Activated CD8-positive, alpha-beta memory T cell treated with anti-CD3 and anti-CD28 coated beads, Interleukin-2, amount 50 U/mL, for 1 hour (primary cell): ENCODE measurements around the gene CAPRIN2.

Experiments
- DNase-seq: peaks from one replicate; pipeline ENCODE4 v3.0.0-alpha.2; 2020; ENCODE audit errors: extremely low read depth

CAPRIN2 gene, protein sequence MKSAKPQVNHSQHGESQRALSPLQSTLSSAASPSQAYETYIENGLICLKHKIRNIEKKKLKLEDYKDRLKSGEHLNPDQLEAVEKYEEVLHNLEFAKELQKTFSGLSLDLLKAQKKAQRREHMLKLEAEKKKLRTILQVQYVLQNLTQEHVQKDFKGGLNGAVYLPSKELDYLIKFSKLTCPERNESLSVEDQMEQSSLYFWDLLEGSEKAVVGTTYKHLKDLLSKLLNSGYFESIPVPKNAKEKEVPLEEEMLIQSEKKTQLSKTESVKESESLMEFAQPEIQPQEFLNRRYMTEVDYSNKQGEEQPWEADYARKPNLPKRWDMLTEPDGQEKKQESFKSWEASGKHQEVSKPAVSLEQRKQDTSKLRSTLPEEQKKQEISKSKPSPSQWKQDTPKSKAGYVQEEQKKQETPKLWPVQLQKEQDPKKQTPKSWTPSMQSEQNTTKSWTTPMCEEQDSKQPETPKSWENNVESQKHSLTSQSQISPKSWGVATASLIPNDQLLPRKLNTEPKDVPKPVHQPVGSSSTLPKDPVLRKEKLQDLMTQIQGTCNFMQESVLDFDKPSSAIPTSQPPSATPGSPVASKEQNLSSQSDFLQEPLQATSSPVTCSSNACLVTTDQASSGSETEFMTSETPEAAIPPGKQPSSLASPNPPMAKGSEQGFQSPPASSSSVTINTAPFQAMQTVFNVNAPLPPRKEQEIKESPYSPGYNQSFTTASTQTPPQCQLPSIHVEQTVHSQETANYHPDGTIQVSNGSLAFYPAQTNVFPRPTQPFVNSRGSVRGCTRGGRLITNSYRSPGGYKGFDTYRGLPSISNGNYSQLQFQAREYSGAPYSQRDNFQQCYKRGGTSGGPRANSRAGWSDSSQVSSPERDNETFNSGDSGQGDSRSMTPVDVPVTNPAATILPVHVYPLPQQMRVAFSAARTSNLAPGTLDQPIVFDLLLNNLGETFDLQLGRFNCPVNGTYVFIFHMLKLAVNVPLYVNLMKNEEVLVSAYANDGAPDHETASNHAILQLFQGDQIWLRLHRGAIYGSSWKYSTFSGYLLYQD

DNA sequence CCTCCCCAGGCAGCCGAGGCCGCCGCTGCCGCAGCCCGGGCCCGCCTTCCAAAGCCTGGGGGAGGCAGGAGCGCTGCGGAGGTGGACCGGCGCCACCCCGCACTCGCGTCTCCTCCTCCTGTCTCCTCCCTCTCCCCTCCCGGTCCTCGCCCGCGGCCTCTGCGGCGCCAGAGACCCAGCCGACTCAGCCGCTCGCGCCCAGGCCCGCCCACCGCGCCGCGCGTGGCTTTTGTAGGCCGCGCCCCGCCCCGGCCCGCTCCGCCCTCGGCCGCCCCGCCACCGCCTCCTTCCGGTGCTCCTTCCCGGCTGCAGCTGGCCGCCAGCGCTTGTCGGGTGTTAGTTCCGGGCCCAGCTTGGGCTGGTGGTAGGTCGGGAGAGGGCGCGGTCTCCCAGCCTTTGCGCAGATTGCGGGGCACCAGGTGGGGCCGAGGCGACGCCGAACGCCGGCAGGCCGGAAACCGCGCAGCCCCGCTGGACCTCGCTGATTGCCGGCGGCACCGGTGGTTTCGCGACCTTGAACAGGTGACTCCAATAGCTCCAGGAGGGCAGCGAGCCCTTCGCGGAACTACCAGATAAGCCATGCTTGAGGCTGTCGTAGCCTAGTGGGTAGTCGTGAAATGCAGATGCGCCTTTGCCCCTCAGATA, at the start of gene CAPRIN2:
TSS of gene CAPRIN2 (minus strand) at position 202 of the 645 bp plus-strand sequence. CDS start 1,431 bp downstream, outside the sequence.
- DNase-seq: peak; percentile 71

DNA sequence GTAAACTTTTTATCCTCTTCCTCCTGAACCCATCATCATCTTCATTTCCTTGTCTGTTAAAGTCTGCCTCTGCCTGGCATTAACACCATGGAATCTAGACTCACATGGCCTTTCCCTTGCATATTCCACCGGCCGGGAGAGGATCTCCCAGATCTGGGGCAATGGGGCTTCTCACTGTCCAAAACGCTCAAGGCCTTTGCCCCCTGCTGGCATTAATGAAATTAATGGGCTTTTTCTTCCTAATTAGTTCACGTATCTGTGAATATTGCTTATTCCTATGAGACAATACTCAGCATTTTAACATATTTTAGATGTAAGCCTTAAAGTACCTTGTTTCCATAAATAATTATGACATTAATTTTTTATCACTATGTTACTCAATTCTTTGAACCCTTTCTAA, 42.9 kb upstream of the CAPRIN2 start:
- no peak for DNase-seq

DNA sequence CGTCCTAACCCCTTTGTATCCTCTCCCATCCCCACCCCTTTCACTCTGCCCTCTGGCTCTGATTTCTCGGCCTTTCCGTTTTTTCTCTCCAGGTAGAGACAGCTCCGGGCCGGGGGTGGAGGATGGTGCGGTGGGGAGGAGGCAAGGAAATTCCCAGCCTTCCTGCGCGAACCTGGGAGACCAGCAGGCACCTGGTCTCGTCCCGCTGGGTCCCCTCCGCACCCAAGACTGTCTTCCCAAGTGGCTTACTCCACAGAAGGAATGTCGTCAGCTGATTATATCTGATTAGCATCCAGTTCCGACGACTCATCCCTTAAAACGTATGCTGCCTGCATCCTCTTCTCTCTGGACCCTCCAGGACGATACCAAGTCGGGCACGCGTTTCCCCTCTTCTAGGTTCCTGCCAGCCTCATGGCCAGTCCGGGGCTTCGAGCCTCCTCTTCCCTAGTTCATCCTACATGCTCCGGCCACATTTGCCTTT, 42.2 kb upstream of the CAPRIN2 start:
- DNase-seq: no peak

DNA sequence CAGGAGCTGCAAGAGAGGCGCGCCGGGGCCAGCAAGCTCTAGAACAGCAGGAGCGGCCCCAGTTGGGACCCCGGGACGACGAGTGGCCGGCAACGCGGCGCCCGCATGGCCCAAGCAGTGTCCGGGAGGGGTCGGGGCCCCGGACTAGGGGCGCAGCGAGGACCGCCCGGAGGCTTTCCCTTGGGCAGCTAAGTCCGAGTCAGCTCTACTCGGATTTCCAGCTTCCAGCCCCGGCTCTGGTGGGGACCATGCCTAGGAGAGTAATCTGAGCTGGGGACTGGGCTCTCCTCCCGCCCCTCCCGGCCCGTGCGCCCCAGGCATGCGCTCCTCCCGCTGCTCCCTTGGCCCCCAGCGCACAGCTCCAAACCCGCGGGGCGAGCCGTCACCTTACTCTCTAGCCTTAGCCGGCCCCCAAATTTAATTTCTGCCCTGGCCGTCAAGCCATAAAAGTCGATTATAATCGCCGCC, 41.6 kb upstream of the CAPRIN2 start:
- DNase-seq: no peak

DNA sequence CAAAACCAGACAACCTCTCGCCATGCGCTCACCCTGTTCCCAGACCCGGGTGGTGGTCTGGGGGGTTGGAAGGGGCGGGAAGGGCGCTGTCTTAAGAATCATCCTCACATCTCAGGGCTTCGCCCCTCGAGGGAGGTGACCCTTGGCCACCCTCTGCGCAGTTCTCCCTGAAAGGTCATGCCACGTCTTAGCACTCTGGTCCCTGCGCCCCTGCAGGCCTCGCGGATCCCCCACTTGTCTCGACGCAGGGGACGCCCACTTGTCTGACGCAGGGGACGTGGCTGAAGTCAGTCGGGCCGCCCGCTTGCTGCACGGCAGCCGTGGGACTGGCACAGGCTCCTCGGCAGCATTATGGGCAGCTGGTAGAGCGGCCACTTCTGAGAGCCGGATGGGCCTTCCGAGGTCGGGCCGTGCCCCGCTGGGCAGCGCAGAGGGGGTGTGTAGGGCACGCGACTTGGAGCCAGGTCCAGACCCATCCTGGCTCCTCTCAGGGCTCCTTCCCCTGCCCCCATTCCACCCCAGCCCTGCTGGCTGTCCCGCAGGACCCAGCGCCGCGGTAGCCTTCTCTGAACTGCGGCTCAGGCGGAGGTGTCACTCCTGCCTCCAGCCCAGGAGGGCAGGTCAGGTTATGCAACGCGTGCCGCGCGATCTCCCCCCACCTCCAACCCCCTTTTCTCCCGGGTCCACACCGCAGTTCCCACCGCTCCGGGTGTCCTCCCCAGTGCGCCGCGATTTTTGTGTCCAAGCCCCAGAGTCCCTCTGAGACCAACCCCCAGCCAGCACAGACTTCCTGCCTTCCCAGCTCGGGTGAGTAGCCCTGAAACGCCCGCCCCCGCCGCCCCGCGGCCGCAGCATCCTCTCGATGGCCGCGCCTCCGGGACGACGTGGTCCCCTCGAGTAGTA, 40.9 kb upstream of the CAPRIN2 start:
- no peak for DNase-seq

DNA sequence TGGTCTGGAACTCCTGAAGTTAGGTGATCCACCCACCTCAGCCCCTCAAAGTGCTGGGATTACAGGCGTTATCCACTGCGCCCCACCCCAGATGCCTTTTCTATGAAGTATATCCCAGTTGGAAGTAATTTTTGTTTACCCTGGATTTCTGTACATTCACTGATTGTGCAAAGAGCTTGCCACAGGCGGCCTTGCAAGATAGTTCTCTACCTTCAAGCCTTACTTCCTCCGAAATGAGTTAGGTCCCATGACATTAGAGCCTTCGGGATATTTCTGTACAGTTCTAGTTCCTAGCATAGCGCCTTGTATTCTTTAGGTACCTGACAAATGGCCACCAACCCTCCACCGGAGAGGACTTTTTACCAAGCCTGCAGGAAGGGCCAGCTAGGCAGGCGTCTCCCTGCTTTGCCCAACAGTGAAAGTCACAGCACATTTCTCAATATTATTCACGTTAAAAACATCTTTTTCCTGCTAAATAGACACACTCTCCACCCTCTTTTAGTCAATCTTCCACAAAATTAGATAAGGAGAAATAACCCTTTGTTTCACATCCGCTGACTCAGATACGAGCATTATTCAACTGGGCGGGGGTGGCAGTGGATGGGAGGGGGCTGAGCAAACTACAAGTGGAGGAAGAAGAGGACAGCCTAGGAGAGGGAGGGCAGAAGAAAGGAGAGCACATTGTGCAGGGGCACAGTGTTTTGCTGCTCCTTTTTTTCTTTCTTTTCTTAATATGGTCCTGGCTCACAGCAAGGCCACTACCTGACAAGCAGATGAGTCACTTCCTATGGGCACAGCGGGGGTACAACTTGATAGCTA, 40.0 kb upstream of the CAPRIN2 start:
- DNase-seq: no peak

DNA sequence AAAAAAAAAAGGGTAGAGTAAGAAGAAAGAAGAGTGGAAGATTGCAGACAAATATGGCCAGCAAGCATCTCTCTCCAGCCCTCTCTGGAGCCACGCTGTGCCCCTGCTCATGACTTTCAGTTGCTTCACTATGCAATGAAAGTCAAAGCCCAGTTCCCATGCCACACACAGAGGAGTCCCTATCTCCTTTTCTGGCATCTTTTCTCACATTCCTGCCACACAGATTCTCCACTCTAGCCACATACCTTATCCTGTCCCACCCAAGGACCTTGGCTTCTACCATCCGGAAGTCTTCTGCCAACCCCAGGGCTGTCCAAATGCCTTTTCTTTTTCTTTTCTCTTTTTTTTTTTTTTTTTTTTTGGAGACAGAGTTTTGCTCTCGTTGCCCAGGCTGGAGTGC, 39.3 kb upstream of the CAPRIN2 start:
- DNase-seq: no peak

DNA sequence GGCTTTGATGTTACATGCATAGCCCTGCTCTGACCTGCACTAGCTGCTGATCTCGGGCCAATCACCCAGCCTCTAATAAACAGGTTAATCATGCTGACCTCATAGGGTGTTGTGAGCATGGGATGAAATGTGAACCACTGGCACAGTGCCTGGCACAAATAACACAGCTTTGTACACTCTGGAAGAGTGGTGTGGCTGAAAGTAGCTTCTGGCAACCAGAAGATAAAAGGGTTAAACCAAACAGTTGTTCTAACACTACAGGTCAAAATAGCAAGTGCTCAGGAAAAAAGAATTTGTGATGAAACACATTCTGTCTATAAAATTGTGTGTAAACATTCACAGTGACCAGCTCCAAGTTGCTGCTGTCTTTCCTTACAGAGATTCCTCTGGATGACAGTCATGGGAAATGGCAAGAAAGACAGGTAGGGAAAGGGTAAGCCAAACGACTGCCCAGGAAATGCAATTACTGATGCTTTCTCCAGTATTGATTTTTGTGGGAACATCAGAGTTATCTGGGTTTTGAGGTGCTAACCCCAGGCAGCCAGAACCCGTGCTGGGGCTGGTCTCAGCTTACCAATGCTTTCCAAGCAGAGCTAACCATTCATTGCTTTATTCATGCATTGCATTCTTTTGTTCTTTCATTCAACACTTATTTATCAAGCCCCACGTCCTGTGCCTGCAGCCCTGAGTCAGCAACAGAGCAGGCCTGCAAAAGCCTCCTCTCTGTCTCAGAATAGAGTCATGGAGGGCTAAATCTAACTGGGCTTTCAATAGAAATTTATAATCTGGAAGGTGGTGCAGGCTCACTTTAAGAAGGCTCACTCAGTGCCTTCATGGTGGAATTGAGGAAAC, 38.1 kb upstream of the CAPRIN2 start:
- DNase-seq: no peak

DNA sequence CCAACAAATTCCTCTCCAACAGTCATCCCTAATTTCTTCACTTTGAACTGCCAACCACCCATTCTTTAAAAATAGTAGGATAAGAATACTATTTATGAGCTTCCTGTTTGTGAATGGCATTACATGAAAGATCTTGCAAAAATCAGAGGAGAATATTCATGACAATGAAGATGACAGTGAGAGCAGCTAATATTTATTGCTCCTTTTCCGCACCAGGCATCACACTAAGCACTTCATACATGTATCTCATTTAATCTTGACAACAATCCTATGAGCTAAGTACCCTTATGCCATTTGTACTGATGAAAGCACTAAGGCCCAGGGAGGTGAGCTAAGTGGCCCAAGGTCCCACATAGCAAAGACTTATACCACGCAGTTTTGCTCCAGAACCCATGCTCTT, 37.3 kb upstream of the CAPRIN2 start:
- no peak for DNase-seq

DNA sequence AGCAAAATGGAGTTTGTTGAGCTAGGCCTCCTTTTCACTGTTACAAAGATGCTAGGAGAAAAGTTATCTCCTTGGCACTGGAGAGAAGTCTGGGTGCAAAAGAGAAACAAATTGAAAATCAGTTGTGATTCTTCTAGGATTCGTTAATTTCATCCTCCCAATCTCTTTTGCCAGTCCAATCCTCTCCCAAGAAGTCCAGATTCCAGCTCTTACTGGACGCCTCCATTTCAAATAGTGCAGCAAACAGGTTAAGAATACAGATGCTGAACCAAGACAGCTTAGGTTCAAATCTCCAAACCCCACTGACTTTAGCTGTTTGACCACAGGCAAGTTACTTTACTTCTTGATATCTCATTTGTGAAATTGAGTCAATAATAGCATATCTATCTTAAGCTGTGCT, 34.0 kb upstream of the CAPRIN2 start:
- DNase-seq: no peak

DNA sequence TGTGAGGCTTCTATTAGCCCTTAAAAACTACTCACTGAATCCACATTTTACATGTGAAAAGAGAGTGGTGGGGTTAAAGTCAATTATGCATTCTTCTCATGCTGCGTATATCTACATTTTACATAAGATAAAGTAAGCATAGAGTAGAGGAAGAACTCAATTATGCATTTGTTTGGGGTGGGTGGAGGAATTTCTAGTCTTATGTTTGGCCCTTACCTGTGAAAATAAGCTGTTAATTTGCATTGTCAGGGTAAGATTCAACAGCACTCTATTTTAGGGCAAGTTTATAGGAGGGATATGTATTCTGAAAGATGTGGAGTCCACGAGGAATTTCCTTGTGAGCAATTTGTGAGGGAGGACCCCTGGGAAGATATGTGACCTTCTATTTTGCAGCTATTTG, 30.9 kb upstream of the CAPRIN2 start:
- DNase-seq: no peak

DNA sequence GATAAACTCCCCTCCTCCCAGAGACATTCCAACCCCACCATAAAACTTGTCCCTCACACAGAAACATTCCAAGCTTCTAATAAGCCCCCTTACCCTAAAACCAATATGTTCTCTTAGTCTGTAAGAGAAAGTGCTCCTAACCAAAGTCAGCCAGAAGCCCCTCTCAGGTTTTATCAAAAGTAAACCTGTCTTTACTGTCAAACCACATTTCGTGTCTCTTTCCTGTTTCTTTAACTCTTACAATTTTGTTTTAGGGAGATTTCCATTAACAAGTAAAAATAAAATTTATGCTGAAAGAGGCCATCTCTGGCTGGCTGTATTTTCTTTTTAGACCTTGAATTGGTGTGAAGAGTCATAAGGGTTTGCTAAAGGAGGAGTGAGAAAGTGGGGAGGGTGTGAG, 29.8 kb upstream of the CAPRIN2 start:
- DNase-seq: no peak

DNA sequence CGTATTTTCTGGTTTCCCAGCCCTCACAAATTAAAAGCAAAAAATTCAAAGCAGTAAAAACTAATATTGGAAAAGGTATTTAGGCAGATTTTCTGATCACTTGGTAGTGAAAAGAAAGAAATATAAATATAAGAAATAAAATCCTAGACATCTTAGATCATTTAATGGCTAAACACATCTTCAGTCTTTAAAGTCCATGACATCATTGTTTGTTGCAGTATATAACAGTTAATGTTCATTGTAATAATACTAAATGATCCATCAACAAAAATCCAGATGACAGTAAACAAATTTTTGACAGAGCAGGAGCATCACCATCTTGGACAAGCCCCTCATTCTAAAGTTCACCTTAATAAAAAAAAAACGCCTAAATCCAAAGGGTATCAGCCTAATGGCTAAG, 29.2 kb upstream of the CAPRIN2 start:
- no peak for DNase-seq

DNA sequence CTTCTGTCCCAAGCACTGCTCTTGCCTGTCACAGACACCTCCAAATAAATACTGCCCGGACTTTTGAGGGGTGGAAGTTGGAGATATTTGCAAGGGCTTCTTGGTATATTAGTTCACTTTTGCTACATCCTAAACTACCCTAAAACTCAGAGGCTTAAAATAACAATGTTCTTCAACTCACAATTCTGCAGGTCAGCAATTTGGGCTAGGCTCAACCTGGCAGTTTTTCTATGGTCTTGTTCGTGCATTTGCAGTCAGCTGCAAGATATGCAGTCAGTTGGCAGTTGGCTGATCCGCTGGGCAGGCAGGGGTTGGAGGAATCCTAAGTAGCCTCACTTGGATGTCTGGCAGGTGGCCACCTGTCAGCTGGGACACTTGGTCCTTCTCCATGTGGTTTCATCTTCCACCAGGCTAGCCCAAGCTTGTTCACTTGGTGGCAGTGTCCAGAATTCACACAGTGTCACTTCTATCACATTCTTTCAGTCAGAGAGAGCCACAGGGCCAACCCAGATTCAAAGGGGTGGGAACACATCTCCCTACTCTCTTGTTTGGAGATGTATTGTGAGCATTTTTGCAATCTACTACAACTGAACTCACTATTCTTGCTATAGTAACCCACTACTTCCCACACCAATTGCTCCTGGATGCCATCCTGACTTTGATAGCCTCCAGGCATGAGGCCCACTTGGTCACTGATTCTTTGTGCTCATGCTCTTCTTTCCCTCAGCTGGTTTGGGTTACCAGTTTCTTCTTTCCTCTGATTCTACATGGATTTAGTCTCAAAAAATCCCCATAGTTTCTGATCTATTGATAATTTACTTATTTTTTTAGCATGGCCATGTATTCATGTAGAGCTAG, 27.8 kb upstream of the CAPRIN2 start:
- DNase-seq: no peak

DNA sequence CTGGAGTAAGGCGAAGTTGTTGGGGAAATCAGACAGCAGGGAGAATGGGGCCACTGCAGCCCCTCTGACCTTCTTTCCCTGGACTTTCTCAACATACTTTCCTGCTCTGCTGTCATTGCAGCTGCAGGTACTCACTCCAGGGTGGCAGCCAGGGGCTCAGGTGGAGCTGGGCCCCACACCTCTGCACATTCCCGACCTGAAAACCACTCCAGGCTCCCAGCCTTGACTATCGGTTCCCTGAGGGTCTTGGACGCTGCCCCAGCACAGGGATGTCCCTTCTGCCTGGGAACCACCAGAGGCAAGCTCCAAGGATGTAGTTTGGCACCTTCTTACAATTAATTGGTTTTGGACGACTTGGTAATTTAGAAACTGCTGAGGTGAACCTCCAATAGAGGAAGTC, 24.8 kb upstream of the CAPRIN2 start:
- no peak for DNase-seq

DNA sequence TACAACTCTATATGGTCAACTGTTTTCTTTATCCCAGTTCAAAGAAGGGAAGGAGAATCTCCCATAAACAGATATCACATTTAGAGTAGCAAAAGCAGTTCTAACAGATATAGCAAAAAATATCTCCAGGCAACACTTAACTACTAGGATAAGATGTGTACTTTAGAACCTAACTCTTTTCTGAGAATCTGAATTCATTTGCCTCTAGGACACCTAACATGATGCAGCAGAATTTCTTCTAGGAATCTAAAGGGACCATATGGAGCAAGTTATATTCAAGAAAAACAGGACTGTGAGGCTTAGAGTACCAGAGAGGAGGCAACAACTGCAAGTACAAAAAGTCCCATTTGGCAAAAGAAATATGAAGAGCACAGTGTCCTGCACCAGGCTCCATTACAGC, 24.4 kb upstream of the CAPRIN2 start:
- no peak for DNase-seq

DNA sequence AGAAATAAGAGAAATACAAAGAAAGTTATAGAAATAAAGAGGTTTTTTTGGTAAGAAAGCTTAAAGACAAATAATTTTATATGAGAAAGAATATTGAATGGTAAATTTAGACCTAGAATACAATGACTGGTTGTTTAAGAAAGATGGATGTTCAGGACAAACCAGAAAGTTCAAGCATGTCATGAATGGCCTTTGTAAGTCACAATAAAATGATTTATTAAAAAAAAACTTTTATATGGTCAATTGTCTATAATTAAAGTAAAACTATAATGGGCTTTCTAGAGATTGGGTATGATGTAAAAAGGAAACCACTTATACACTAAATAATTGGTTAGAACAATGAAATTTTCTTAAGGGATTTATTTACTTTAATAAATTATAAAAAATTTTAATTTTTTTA, 19.8 kb upstream of the CAPRIN2 start:
- DNase-seq: no peak

DNA sequence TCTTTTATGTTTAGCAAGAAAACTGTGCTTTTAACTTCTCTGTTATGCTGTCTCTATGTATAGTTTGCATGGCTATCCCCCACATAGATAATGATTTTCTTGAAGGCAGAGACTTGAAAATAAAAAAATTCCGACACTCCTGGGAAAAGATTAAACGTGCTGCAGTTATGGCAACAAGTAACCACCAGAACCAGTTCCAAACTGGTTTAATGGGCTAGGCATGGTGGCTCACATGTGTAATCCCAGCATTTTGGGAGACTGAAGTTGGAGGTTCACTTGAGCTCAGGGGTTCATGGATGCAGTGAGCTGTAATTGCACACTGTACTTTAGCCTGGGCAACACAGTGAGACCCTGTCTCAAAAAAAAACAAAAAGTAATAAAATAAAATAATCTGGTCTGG, 15.1 kb upstream of the CAPRIN2 start:
- no peak for DNase-seq
